Motor neuron (in vitro differentiated cells): Measurements from ENCODE around the gene CDH4. TPM values are rescaled to one million over a fixed set of nuclear protein-coding genes. Genes with fewer than 3 reads are reported as not detected.

Source experiments
- ATAC-seq, 8 experiments: fragments of 200-7000 bp; cut with Tn5 transposase; replicated peaks in 6 of 8; 2 replicates each; pipeline ENCODE4 v1.8.0; 2021; ENCODE audit warnings: mild to moderate bottlenecking in 8 of 8, moderate library complexity in 8 of 8
- H3K27ac ChIP-seq, 2 donors: fragments of 250-450 bp; sonication (Bioruptor Pico); 2 replicates each; pipeline ENCODE4 v1.9.0; 2021; ENCODE audit warnings: antibody characterized with exemption in 2 of 2, mild to moderate bottlenecking in 2 of 2, moderate library complexity in 1 of 2
- H3K4me1 ChIP-seq, 2 donors: fragments of 250-450 bp; sonication (Bioruptor Pico); replicated peaks in 1 of 2; 2 replicates each; pipeline ENCODE4 v1.6.1; 2021; ENCODE audit warnings: antibody characterized with exemption in 2 of 2, mild to moderate bottlenecking in 2 of 2, moderate library complexity in 1 of 2
- H3K4me3 ChIP-seq, 5 donors: fragments of 250-450 bp; sonication (Bioruptor Pico); 2 replicates each; pipeline ENCODE4 v1.9.0; 2021; ENCODE audit warnings: antibody characterized with exemption in 5 of 5, mild to moderate bottlenecking in 5 of 5, moderate library complexity in 4 of 5
- whole genome bisulfite sequencing, 10 experiments: fragments of 450-650 bp; shearing (Covaris generic); methylation state at CpG; one replicate each; pipeline ENCODE4 v1.0.0; 2022; 5-methylcytosine and 5-hydroxymethylcytosine counted together
- in situ Hi-C, 9 experiments: fragments of 400-800 bp; cut with MboI; loops; one replicate each; pipeline ENCODE4 v1.15.0; 2021; ENCODE audit warnings: low sequenced_read_pairs in 9 of 9, low pct_unique_long_range_greater_than_20kb in 2 of 9; ENCODE audit not compliant: unreplicated experiment in 9 of 9
- total RNA-seq, 8 experiments: library from RNA; unstranded; fragments of 300-600 nt; gene quantifications; 2 replicates each; pipeline versions ENCODE4 v1.2.3 to v1.2.4, GENCODE V29; 2022

Gene CDH4
- total RNA-seq, 8 experiments from 2014 or later, result 2.4 to 41.6 (median 12.9) TPM

DNA sequence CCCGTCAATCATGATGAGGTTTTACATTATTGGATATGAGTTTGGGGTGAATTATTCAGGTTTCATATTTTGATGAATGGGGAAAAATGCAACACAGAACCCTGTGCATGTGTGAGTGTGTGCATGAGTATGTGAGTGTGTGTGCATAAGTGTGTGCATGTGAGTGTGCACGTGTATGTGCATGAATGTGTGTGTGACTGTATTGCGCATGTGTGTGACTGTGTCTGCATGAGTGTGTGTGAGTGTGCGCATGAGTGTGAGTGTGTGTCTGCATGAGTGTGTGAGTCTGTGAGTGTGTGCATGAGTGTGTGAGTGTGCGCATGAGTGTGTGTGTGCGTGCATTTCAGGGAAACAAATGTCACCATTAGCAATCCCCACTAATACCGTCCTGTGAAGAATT is 18.5 kb upstream of the CDH4 start:
- 20 to 100% (median 91%) methylated on average over 1 to 6 of the region's 7 CpGs; no CpG with 5 or more reads in 2 of the 10 experiments for WGBS, 10 experiments
- peaks cover 11 to 21% of the 10 kb centered on the region in 2 donors for H3K4me1 ChIP-seq
- H3K4me3 ChIP-seq, result no peak overlapping the region
- in situ Hi-C loops, result loop anchor here in 1 of 9 experiments (25.0 kb wide), 2 partner anchors 371 to 1021 kb away; no protein-coding TSS in a partner anchor
- no peak overlapping the region for H3K27ac ChIP-seq
- ATAC-seq, result no peak

DNA sequence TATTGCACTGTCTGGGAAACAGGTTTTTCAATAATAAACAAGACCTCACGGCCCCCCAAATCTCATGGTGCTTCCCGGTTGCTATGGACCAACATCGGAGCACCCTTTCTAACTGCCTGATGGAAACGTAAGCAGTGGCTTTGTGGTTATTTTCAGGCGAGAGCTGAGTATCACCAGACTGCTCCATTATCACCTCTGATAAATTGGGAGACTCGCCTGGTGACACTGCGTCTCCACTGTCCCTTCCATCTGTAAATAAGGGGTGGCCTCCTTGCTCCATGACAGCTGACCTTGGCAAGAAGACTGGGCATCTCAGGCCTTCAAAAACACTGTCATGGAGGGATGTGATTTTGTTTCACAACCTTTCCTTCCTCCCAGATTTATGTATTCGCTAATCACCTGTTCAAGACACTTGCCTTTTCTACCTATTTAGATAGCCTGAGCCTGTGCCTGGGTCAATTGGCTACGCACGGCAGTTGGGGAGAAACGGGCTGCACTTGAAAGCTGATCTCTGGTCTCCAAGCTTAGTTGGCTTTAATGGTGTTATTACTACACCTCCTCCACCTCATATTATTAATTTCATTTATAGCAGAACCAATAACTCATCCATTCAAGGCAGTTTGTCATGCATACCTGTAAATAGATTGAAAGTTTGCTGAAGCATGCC is 17.7 kb upstream of the CDH4 start:
- WGBS, 10 experiments, result 26 to 88% (median 80%) methylated on average over 1 to 4 of the region's 11 CpGs; no CpG with 5 or more reads in 3 of the 10 experiments
- in situ Hi-C loops, result loop anchor here in 1 of 9 experiments (25.0 kb wide), 2 partner anchors 372 to 1022 kb away; no protein-coding TSS in a partner anchor

DNA sequence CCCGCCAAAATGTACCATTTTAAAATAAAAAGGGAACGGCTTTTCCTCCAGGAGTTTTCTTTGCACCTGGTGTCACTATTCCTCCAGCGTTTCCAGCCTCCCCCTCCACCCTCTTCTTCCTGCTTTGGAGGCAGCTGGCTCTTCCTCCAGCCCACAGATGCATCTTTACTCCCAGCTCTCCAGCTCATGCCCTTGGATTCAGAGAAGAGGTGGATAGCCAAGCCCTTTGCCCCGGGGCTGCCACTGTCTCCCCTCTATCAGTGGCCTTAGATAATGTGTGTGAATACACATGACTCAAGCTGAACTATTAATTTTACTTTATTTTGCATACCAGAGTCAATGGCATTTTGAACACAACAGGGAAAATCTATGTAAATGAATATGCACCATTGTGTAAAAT is 15.3 kb upstream of the CDH4 start:
- in situ Hi-C loops, result loop anchor here in 1 of 9 experiments (25.0 kb wide), 2 partner anchors 374 to 1024 kb away; no protein-coding TSS in a partner anchor
- Histone ChIP-seq H3K27ac (no peak overlapping the region), H3K4me1 (peaks cover 12 to 20% of the 10 kb centered on the region in 2 donors), H3K4me3 (no peak overlapping the region)
- 0 to 67% (median 17%) methylated on average over 1 to 4 of the region's 4 CpGs; no CpG with 5 or more reads in 1 of the 10 experiments for whole genome bisulfite sequencing, 10 experiments
- peak in 3 of 8 experiments; percentile 27 to 65 (median 28) for ATAC-seq

More for the DNA sequence above, 17.7 kb upstream of the CDH4 start:
- Histone ChIP-seq H3K4me3 (no peak overlapping the region), H3K4me1 (peaks cover 12 to 20% of the 10 kb centered on the region in 2 donors), H3K27ac (no peak overlapping the region)
- ATAC-seq, result no peak

DNA sequence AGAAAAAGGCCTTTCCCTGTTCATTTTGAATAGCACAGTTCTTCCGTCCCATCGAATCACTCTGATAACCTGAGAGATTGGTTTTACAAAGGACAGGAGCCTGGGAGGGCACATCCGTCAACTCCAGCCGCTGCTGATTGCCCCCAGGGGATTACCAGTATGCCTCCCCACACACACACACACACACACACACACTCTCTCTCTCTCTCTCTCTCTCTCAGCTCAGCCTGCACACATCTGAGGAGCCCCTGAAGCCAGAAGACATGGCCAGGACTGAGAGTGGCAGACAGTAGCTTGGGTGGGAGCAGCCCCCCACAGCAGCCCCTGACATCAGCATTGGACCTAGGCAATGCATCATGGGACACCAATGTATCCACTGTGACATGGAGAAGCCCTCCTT is 13.2 kb upstream of the CDH4 start:
- no peak overlapping the region for H3K27ac ChIP-seq
- peak in 5 of 8 experiments; percentile 55 to 95 (median 93) for ATAC-seq
- 0 to 40% (median 15%) methylated on average over 1 to 4 of the region's 4 CpGs; no CpG with 5 or more reads in 2 of the 10 experiments for WGBS, 10 experiments
- in situ Hi-C loops, result loop anchor here in 1 of 9 experiments (25.0 kb wide), 2 partner anchors 377 to 1027 kb away; no protein-coding TSS in a partner anchor
- peaks cover 12 to 20% of the 10 kb centered on the region in 2 donors for H3K4me1 ChIP-seq
- H3K4me3 ChIP-seq, result no peak overlapping the region

DNA sequence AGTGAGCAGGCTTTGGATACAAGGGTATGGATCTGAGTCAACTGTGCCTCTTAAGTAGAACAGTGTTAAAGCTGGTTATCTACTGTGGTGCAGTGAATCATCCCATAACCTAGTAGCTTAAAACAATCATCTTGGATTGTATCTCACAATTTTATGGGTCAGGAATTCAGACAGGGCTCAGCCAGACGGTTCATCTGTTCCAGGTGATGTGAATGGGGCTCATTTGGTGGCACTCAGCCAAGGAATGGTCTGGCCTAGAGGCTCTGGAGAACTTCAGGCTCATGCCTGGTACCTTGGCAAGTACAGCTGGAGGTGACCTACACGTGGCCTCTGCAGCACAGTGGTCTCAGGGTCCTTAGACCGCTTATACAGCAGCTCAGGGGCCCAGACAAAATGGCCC is 11.2 kb upstream of the CDH4 start:
- Histone ChIP-seq H3K4me3 (no peak overlapping the region), H3K4me1 (peaks cover 2 to 6% of the 10 kb centered on the region in 2 donors), H3K27ac (no peak overlapping the region)
- in situ Hi-C loops, result loop anchor here in 1 of 9 experiments (25.0 kb wide), 2 partner anchors 379 to 1029 kb away; no protein-coding TSS in a partner anchor
- ATAC-seq, result no peak
- 17 to 83% (median 68%) methylated on average over 1 to 3 of the region's 3 CpGs; no CpG with 5 or more reads in 4 of the 10 experiments for WGBS, 10 experiments

DNA sequence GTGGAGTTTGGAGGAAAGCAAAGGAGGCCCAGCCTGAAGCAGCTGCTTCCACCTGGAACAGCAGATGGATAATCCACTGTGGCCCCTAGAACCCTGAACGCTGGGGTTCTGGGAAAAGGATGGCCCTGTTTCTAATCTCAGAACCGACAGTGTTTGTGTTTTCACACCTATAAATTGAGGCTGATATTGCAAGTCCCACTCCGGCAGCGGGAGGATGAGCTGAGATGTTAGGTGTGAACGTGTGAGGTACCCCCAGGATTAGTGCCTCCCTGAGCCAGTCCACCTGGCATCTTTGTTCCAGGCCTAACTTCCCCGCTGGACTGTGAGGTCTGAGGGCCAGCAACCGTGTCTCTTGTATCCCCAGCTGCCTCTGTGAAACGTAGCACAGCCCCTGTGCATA is 7.8 kb upstream of the CDH4 start:
- 5 to 85% (median 60%) methylated on average over 1 to 8 of the region's 8 CpGs; no CpG with 5 or more reads in 3 of the 10 experiments for WGBS, 10 experiments
- Histone ChIP-seq H3K4me1 (peaks cover 0 to 9% of the 10 kb centered on the region in 2 donors), H3K4me3 (no peak overlapping the region), H3K27ac (no peak overlapping the region)
- in situ Hi-C loops, result loop anchor here in 1 of 9 experiments (25.0 kb wide), 2 partner anchors 382 to 1032 kb away; no protein-coding TSS in a partner anchor
- no peak for ATAC-seq

DNA sequence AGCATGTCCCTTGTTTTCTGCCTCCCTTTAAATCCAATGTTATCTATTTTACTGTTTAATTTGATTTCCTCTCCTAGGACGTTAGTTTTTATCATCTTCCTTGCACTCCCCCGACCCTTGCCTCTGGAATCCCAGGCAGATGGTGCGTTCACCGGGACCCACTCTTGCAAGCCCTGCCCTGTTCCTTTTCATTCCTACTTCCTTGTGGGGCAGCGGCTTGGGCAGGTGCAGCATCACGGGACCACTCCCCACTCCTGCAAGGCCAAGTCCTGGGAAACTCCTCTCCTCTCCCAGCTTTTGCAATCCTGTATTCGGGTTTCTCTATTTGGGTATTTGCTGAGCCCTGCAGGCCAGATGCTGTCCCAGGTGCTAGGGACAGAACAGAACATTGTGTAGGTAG is 5.8 kb upstream of the CDH4 start:
- H3K4me3 ChIP-seq, result no peak overlapping the region
- H3K4me1 ChIP-seq, result peaks cover 0 to 9% of the 10 kb centered on the region in 2 donors
- WGBS, 10 experiments, result 20 to 87% (median 76%) methylated on average over 1 to 7 of the region's 7 CpGs; no CpG with 5 or more reads in 2 of the 10 experiments
- no peak for ATAC-seq
- in situ Hi-C loops, result loop anchor here in 1 of 9 experiments (25.0 kb wide), 2 partner anchors 384 to 1034 kb away; no protein-coding TSS in a partner anchor
- H3K27ac ChIP-seq, result no peak overlapping the region

DNA sequence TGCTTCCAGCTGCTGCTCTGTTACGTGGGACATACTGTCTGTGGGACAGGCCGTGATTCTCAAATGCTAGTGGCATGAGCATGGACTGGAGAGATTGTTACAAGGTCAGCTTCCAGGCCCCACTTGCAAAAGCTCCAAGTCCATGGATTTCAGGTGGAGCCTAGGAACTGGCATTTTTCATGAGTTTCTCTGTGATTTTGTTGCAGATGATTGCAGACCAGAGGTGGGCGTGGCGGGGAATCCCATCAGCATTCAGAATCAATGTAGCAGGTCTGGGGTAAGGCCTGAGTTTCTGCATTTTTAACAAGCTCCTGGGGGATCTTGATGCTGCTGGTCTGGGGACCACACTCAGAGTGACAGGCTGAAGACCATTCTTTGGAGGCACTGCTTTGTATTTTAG is 2.4 kb upstream of the CDH4 start:
- no peak for ATAC-seq
- Histone ChIP-seq H3K4me3 (no peak overlapping the region), H3K27ac (no peak overlapping the region), H3K4me1 (peaks cover 4 to 18% of the 10 kb centered on the region in 2 donors)
- in situ Hi-C loops, result loop anchor here in 1 of 9 experiments (25.0 kb wide), 2 partner anchors 387 to 1037 kb away; no protein-coding TSS in a partner anchor
- WGBS, 10 experiments, result 80 to 93% (median 88%) methylated on average over 1 to 2 of the region's 4 CpGs; no CpG with 5 or more reads in 6 of the 10 experiments

DNA sequence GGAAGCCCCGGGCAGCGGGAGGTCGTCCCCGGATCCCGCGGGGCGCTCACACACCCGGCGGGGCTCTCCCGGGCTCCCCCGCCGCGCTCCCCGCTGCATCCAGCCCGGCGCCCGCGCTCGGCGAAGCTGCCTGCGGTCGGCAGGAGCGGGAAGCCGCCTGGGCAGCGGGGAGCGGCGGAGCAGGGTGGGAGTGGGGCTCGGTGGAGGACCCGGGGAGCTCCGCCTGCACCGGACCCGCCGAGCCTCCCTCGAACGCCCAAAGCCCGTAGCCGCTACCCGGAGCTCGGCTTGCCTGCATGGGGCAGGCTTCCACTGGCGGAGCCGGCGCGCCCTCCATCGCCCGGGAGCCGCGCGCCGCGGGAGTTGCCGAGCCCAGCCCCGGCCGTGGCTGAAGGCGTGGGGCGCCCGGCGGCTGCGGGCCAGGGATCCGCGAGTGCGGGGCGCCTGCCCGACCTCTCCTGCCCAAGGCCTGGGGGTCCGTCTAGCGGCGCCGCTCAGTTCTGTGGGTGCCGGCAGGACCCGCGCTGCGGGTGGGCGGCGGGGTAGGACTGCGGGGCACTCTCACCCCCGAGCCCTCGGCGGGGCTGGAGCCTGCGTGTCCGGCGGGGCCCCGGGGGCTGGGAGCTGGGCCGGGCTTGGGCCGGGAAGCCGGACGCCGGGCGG is 671 bp downstream of the CDH4 start:
- in situ Hi-C loops, result no loop called here
- Histone ChIP-seq H3K4me1 (peaks cover 10 to 13% of the 10 kb centered on the region in 2 donors), H3K4me3 (peak overlapping the region; percentile 59 to 95 (median 75)), H3K27ac (peak overlapping the region in 1 of 2 donors; percentile 16)
- ATAC-seq, result peak; percentile 19 to 70 (median 32)
- no CpG with 5 or more reads among the region's 87 CpGs for WGBS, 10 experiments

DNA sequence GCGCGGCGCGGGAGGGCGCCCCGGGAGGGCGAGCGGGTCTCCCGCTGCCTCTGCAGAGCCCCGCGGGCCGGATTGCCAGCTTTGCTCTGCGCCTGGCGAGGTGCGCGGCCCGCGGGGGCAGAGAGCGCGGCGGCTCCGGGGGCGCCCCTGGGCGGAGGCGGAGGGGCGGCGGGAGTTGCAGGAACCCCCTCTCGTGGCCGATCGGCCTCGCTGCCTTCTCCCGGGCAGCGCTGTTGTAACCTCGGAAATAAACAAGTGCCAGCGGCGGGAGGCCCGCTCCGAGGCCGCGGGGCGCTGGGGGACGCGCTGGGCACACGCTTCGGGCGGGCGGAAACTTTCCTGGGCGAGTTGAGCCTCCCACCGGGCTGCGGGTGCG is 1.2 kb downstream of the CDH4 start:
- peaks cover 10 to 12% of the 10 kb centered on the region in 2 donors for H3K4me1 ChIP-seq
- H3K4me3 ChIP-seq, result peak overlapping the region; percentile 59 to 95 (median 75)
- peak overlapping the region in 1 of 2 donors; percentile 16 for H3K27ac ChIP-seq
- in situ Hi-C loops, result no loop called here
- 0% methylated on average over 1 to 2 of the region's 51 CpGs; no CpG with 5 or more reads in 8 of the 10 experiments for WGBS, 10 experiments
- ATAC-seq, result peak; percentile 50 to 73 (median 57)

DNA sequence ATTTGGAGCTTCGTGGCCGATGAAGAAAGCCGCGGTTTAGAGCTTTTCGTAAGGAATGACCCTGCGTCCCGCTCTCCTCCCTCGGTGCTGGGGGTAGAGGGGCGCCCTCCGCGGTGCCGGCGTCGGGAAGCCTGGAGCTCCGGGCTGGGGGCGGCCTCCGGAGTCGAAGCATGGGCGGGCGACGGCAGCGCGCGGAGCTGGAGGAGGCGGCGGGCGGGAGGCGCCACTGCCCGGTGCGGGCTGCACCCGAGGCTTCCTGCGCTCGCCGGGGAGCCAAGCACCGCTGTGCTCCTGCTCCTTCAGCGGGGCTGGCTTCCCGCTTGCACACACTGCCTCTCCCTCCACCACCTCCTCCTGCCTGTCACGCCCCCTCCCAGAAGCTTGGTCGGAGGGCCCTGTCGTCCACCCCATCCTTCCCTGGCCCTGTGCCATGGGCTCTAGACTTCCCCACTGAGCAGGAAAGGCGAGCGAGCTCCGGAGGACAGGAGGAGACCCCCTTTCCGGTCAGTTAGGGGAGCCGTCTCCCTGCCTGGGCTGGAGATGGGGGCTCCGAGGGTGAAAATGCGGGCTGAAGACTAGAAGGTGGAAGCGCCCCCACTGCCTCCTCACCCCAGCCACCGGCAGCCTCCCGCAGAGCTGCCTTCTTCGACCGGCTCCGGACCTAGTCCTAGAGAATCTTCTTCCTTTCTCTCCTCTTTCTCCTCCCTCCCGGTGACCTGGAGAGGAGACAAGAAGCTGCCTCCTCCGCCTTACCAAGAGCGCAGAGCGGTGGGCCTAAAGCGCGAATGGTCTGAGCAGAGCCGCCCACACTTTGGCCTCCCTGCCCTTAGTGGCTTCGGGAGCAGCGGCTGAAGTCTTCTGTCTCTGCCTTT is 1.8 kb downstream of the CDH4 start:
- WGBS, 10 experiments, result 0 to 66% (median 0%) methylated on average over 1 to 10 of the region's 62 CpGs; no CpG with 5 or more reads in 4 of the 10 experiments
- H3K27ac ChIP-seq, result peak overlapping the region; percentile 2 to 8
- peaks cover 10 to 12% of the 10 kb centered on the region in 2 donors for H3K4me1 ChIP-seq
- in situ Hi-C loops, result no loop called here
- ATAC-seq, result peak; percentile 34 to 70 (median 62)
- H3K4me3 ChIP-seq, result peak overlapping the region; percentile 59 to 95 (median 75)
